Muscle of leg (tissue), 16 donors: ENCODE measurements around the gene CEP85. TPM values are rescaled to one million over a fixed set of nuclear protein-coding genes. Genes with fewer than 3 reads are reported as not detected.

ENCODE experiments used
- DNase-seq: peaks from one replicate; pipeline ENCODE4 v3.0.0; 2013
- H3K27ac ChIP-seq: one replicate; pipeline ENCODE4 v1.5.1; 2013; ENCODE audit warnings: mild to moderate bottlenecking, low read length, control low read depth
- H3K27me3 ChIP-seq: one replicate; pipeline ENCODE4 v1.6.1; 2013; ENCODE audit warnings: low read length; ENCODE audit not compliant: control insufficient read depth, insufficient read depth
- H3K36me3 ChIP-seq: one replicate; pipeline ENCODE4 v1.6.1; 2013; ENCODE audit warnings: low read length; ENCODE audit not compliant: control insufficient read depth, insufficient read depth
- H3K4me1 ChIP-seq: one replicate; pipeline ENCODE4 v1.6.1; 2013; ENCODE audit warnings: low read length; ENCODE audit not compliant: control insufficient read depth, insufficient read depth
- H3K4me3 ChIP-seq: one replicate; pipeline ENCODE4 v1.5.1; 2013; ENCODE audit warnings: low read length, control low read depth
- H3K9me3 ChIP-seq: replicated peaks from 2 replicates; pipeline ENCODE4 v1.6.1; 2013; ENCODE audit warnings: low read depth, low read length; ENCODE audit not compliant: control insufficient read depth
- WGBS: methylation state at CpG from one replicate; pipeline ENCODE4 v1.1.5; 2013; ENCODE audit warnings: missing lambda C conversion rate; ENCODE audit not compliant: insufficient coverage; 5-methylcytosine and 5-hydroxymethylcytosine counted together
- long read RNA-seq, 11 donors: transcript quantifications; one replicate each; lab custom pipeline, GENCODE V29; 2026
- polyA plus RNA-seq, 8 donors: library from polyadenylated mRNA; unstranded; fragments of 120-200 nt; gene quantifications; one replicate each; pipeline versions ENCODE4 v1.2.1 to v1.2.3, GENCODE V29; 2013; ENCODE audit warnings: inconsistent platforms in 1 of 8, low replicate concordance in 1 of 8; ENCODE audit not compliant: insufficient read length in 8 of 8, insufficient read depth in 1 of 8
- total RNA-seq: library from RNA; stranded (reverse); fragments of 120-200 nt; gene quantifications from one replicate; pipeline ENCODE4 v1.2.4, GENCODE V29; 2013

Gene CEP85
- total RNA-seq, result 18.0 TPM
- polyA plus RNA-seq, result 10 to 100 TPM; 20.5 to 26.3 (median 22.0) TPM
- long read RNA-seq, donor 1, result 0 reads
- long read RNA-seq, donor 2, result 0 reads
- long read RNA-seq, donor 3, partial matches to known transcripts, result 0 of 4 reads
- long read RNA-seq, donor 3, other reads (novel, unspliced or antisense), result 0 of 4 reads
- long read RNA-seq, donor 4, partial matches to known transcripts, result 0 of 1 reads
- long read RNA-seq, donor 4, other reads (novel, unspliced or antisense), result 0 of 1 reads
- long read RNA-seq, donor 5, partial matches to known transcripts, result 7 of 11 reads
- long read RNA-seq, donor 5, other reads (novel, unspliced or antisense), result 0 of 11 reads
- long read RNA-seq, donor 6, result 0 reads
- long read RNA-seq, donor 7, partial matches to known transcripts, result 0 of 1 reads
- long read RNA-seq, donor 7, other reads (novel, unspliced or antisense), result 0 of 1 reads
- long read RNA-seq, donor 8, result 0 reads
- long read RNA-seq, donor 9, partial matches to known transcripts, result 0 of 1 reads
- long read RNA-seq, donor 9, other reads (novel, unspliced or antisense), result 0 of 1 reads
- long read RNA-seq, donor 10, partial matches to known transcripts, result 0 of 2 reads
- long read RNA-seq, donor 10, other reads (novel, unspliced or antisense), result 0 of 2 reads
- long read RNA-seq, donor 11, partial matches to known transcripts, result 0 of 1 reads
- long read RNA-seq, donor 11, other reads (novel, unspliced or antisense), result 0 of 1 reads

- peak; percentile 98 for DNase-seq
- under 1% methylated on average over 73 of the region's 73 CpGs for WGBS
These were observed at the start of gene CEP85 for GRCh38 chr1:26233903-26234643. Gene CEP85 (plus strand): TSS chr1:26234200. CDS start chr1:26239784, 5,584 bp downstream.

GRCh38 chr1:26184883-26185282 lies 49.1 kb upstream of the CEP85 start:
- Histone ChIP-seq H3K27me3 (no peaks in the 10 kb centered on the region), H3K9me3 (no peaks in the 10 kb centered on the region), H3K36me3 (no peaks in the 10 kb centered on the region), H3K4me1 (peaks cover 5% of the 10 kb centered on the region), H3K27ac (no peak overlapping the region), H3K4me3 (no peak overlapping the region)
- WGBS, result 89% methylated on average over 19 of the region's 21 CpGs
- DNase-seq, result no peak

More at GRCh38 chr1:26233903-26234643, at the start of gene CEP85:
- H3K4me3 ChIP-seq, result peak within 1 kb of the TSS; percentile 90
- peaks cover 4% of the 10 kb centered on the region for H3K4me1 ChIP-seq
- peak within 1 kb of the TSS; percentile 96 for H3K27ac ChIP-seq
- H3K27me3 ChIP-seq, result no peaks in the 10 kb centered on the region
- H3K36me3 ChIP-seq, result no peaks in the 10 kb centered on the region
- no peaks in the 10 kb centered on the region for H3K9me3 ChIP-seq

- Histone ChIP-seq H3K4me1 (no peaks in the 10 kb centered on the region), H3K36me3 (no peaks in the 10 kb centered on the region), H3K9me3 (no peaks in the 10 kb centered on the region), H3K27ac (no peak overlapping the region), H3K27me3 (no peaks in the 10 kb centered on the region), H3K4me3 (no peak overlapping the region)
- DNase-seq, result no peak
- WGBS, result no CpG with 5 or more reads among the region's 6 CpGs
These were observed 46.1 kb upstream of the CEP85 start for GRCh38 chr1:26187882-26188281.

GRCh38 chr1:26188477-26188876 lies 45.5 kb upstream of the CEP85 start:
- no peaks in the 10 kb centered on the region for H3K36me3 ChIP-seq
- H3K4me1 ChIP-seq, result no peaks in the 10 kb centered on the region
- no peak overlapping the region for H3K27ac ChIP-seq
- H3K9me3 ChIP-seq, result no peaks in the 10 kb centered on the region
- no peak for DNase-seq
- no peak overlapping the region for H3K4me3 ChIP-seq
- 83% methylated on average over 3 of the region's 8 CpGs for WGBS
- no peaks in the 10 kb centered on the region for H3K27me3 ChIP-seq

- DNase-seq, result no peak
- 57% methylated on average over 2 of the region's 6 CpGs for WGBS
- no peak overlapping the region for H3K4me3 ChIP-seq
- H3K9me3 ChIP-seq, result no peaks in the 10 kb centered on the region
- H3K4me1 ChIP-seq, result no peaks in the 10 kb centered on the region
- no peak overlapping the region for H3K27ac ChIP-seq
- no peaks in the 10 kb centered on the region for H3K36me3 ChIP-seq
- H3K27me3 ChIP-seq, result no peaks in the 10 kb centered on the region
These were observed 44.7 kb upstream of the CEP85 start for GRCh38 chr1:26189331-26189730.

- Histone ChIP-seq H3K27me3 (no peaks in the 10 kb centered on the region), H3K4me1 (no peaks in the 10 kb centered on the region), H3K27ac (no peak overlapping the region), H3K36me3 (no peaks in the 10 kb centered on the region), H3K4me3 (no peak overlapping the region), H3K9me3 (no peaks in the 10 kb centered on the region)
- WGBS, result 100% methylated on average over 2 of the region's 7 CpGs
- DNase-seq, result no peak
These were observed 44.2 kb upstream of the CEP85 start for GRCh38 chr1:26189751-26190275.

- no peak for DNase-seq
- Histone ChIP-seq H3K9me3 (no peaks in the 10 kb centered on the region), H3K4me1 (no peaks in the 10 kb centered on the region), H3K27me3 (no peaks in the 10 kb centered on the region), H3K4me3 (no peak within 1 kb of the TSS), H3K36me3 (no peaks in the 10 kb centered on the region), H3K27ac (no peak within 1 kb of the TSS)
- 26% methylated on average over 9 of the region's 16 CpGs for WGBS
These were observed 43.5 kb upstream of the CEP85 start, which contains the start of gene CATSPER4 for GRCh38 chr1:26190373-26190987. Gene CATSPER4 (plus strand): TSS chr1:26190602. CDS start chr1:26190628, 26 bp downstream.

GRCh38 chr1:26191739-26192138 lies 42.3 kb upstream of the CEP85 start:
- H3K36me3 ChIP-seq, result no peaks in the 10 kb centered on the region
- no peaks in the 10 kb centered on the region for H3K4me1 ChIP-seq
- no peak overlapping the region for H3K4me3 ChIP-seq
- WGBS, result no CpG with 5 or more reads among the region's 3 CpGs
- no peak overlapping the region for H3K27ac ChIP-seq
- no peak for DNase-seq
- H3K27me3 ChIP-seq, result no peaks in the 10 kb centered on the region
- no peaks in the 10 kb centered on the region for H3K9me3 ChIP-seq

- DNase-seq, result no peak
- Histone ChIP-seq H3K4me1 (peaks cover 1% of the 10 kb centered on the region), H3K4me3 (no peak overlapping the region), H3K36me3 (no peaks in the 10 kb centered on the region), H3K9me3 (no peaks in the 10 kb centered on the region), H3K27me3 (no peaks in the 10 kb centered on the region), H3K27ac (no peak overlapping the region)
- no CpG with 5 or more reads among the region's 3 CpGs for WGBS
These were observed 38.2 kb upstream of the CEP85 start for GRCh38 chr1:26195805-26196204.
